Esophagus muscularis mucosa (tissue), 4 donors: ENCODE results near the gene KIFC1. TPM values are rescaled to one million over a fixed set of nuclear protein-coding genes. Genes with fewer than 3 reads are reported as not detected.

Experiments used
- DNase-seq: peaks from one replicate; pipeline ENCODE4 v3.0.0-alpha.2; 2017; ENCODE audit errors: extremely low spot score
- H3K27ac ChIP-seq, 4 donors: fragments of 200-600 bp; sonication (generic); replicated peaks in 1 of 4; 1 replicate in 3 of 4; 2 replicates in 1 of 4; pipeline ENCODE4 v1.5.1; 2016 to 2019; ENCODE audit warnings: mild to moderate bottlenecking in 1 of 4
- H3K27me3 ChIP-seq, 4 donors: fragments of 200-600 bp; sonication (generic); one replicate each; pipeline versions ENCODE4 v1.5.1 to v1.6.0; 2016 to 2019
- H3K36me3 ChIP-seq, 4 donors: fragments of 200-600 bp; sonication (generic); one replicate each; pipeline ENCODE4 v1.5.1; 2016 to 2019
- H3K4me1 ChIP-seq, 4 donors: fragments of 200-600 bp; sonication (generic); one replicate each; pipeline ENCODE4 v1.5.1; 2016 to 2019
- H3K4me3 ChIP-seq, 4 donors: fragments of 200-600 bp; sonication (generic); 1 replicate in 2 of 4; 2 replicates in 2 of 4; pipeline ENCODE4 v1.5.1; 2016 to 2019; ENCODE audit warnings: mild to moderate bottlenecking in 4 of 4, moderate library complexity in 1 of 4
- H3K9me3 ChIP-seq, 4 donors: fragments of 200-600 bp; sonication (generic); 1 replicate in 3 of 4; 2 replicates in 1 of 4; pipeline ENCODE4 v1.5.1; 2016 to 2019
- EP300 ChIP-seq: sonication (generic); formaldehyde crosslinking; IDR thresholded peaks from one replicate; pipeline ENCODE4 v1.6.1; 2017; ENCODE audit warnings: antibody characterized with exemption
- POLR2A ChIP-seq: fragments of 450-650 bp; IDR thresholded peaks from one replicate; pipeline ENCODE4 v1.6.1; 2017; ENCODE audit warnings: antibody characterized with exemption, moderate library complexity, mild to moderate bottlenecking, low read depth
- POLR2AphosphoS5 ChIP-seq, 2 donors: sonication (generic); formaldehyde crosslinking; IDR thresholded peaks; one replicate each; pipeline ENCODE4 v1.6.1; 2017; ENCODE audit warnings: antibody characterized with exemption in 2 of 2
- WGBS: methylation state at CpG from one replicate; pipeline ENCODE4 v1.1.5; 2018; 5-methylcytosine and 5-hydroxymethylcytosine counted together
- intact Hi-C: fragments of 100-400 bp; cut with DNase I; formaldehyde crosslinking; loops from one replicate; pipeline ENCODE4 v1.15.1; 2023
- total RNA-seq, 4 donors: library from RNA; depleted of rRNA; stranded (reverse); fragments of >200 nt; gene quantifications; one replicate each; pipeline versions ENCODE4 v1.1.0 to v1.2.1, GENCODE V29; 2016
- TF ChIP-seq, protein P1 (sequence below), 3 experiments: fragments of 200-600 bp in 2 of 3; fragments of 450-650 bp in 1 of 3; sonication (generic) in 2 of 3; IDR thresholded peaks; one replicate each; pipeline ENCODE4 v1.5.1; 2017 to 2019; ENCODE audit warnings: antibody characterized with exemption in 3 of 3, mild to moderate bottlenecking in 2 of 3, moderate library complexity in 1 of 3

The KIFC1 gene
- total RNA-seq, 4 donors from 2014 or later, result 0.39 to 1.1 (median 0.42) TPM; not detected in 1

DNA sequence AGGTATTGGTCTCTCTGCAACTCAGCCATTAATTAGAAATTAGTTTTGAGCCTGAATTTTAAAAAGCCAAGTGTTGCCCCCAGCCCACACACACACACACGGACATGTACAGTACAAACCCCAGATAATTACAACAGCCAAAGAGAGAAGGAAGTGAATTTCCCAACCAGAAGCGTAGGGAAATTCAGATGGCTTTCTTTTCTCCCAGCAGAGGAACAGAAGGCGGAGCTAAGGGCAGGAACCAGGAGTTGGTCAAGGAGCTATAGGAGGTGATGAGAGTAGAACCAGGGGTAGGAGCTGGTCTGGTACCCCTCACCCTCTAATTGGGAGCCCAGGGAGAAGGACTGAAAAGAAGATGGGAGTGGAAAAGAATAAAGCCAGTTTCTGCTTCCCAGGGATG lies 58.8 kb downstream of the KIFC1 start:
- Histone ChIP-seq H3K36me3 (peaks cover 0 to 49% (median 30%) of the 10 kb centered on the region in 4 donors), H3K9me3 (no peaks in the 10 kb centered on the region), H3K27me3 (no peaks in the 10 kb centered on the region), H3K27ac (no peak overlapping the region), H3K4me3 (no peak overlapping the region), H3K4me1 (peaks cover 17 to 26% (median 23%) of the 10 kb centered on the region in 4 donors)
- no peak for DNase-seq
- intact Hi-C loops, result loop anchor here (10.0 kb wide), 2 partner anchors 56 to 124 kb away; partner anchors contain the start of gene KIFC1
- 57% methylated on average over 3 of the region's 3 CpGs for WGBS
- TF ChIP-seq EP300 (no peak), POLR2AphosphoS5 (IDR thresholded peaks at IDR 0.05) (no peak), POLR2A (no peak)
- TF ChIP-seq, protein P1, sequence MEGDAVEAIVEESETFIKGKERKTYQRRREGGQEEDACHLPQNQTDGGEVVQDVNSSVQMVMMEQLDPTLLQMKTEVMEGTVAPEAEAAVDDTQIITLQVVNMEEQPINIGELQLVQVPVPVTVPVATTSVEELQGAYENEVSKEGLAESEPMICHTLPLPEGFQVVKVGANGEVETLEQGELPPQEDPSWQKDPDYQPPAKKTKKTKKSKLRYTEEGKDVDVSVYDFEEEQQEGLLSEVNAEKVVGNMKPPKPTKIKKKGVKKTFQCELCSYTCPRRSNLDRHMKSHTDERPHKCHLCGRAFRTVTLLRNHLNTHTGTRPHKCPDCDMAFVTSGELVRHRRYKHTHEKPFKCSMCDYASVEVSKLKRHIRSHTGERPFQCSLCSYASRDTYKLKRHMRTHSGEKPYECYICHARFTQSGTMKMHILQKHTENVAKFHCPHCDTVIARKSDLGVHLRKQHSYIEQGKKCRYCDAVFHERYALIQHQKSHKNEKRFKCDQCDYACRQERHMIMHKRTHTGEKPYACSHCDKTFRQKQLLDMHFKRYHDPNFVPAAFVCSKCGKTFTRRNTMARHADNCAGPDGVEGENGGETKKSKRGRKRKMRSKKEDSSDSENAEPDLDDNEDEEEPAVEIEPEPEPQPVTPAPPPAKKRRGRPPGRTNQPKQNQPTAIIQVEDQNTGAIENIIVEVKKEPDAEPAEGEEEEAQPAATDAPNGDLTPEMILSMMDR (IDR thresholded peaks at IDR 0.05), result no peak

DNA sequence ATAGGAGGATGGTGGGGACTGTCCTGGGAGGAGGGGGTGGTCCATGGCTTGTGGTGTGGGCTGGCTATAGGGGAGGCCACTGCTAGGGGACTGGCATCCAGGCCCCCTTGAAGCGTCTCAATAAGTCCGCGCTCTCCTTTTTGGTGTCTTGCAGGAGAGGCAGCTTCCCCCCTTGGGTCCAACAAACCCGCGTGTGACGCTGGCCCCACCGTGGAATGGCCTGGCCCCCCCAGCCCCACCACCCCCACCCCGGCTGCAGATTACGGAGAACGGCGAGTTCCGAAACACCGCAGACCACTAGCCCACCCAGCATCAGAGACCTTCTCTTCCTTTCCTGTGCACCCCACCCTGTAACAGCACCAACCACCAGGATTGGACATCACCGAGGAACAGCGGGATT lies 60.0 kb downstream of the KIFC1 start:
- Histone ChIP-seq H3K36me3 (peaks cover 0 to 45% (median 34%) of the 10 kb centered on the region in 4 donors), H3K27ac (no peak overlapping the region), H3K4me1 (peaks cover 17 to 35% (median 26%) of the 10 kb centered on the region in 4 donors), H3K9me3 (no peaks in the 10 kb centered on the region), H3K4me3 (no peak overlapping the region), H3K27me3 (no peaks in the 10 kb centered on the region)
- TF ChIP-seq, protein P1 (IDR thresholded peaks at IDR 0.05), result no peak
- no peak for TF ChIP-seq POLR2A
- TF ChIP-seq POLR2AphosphoS5 (IDR thresholded peaks at IDR 0.05), result no peak
- TF ChIP-seq EP300, result no peak
- DNase-seq, result no peak
- WGBS, result 83% methylated on average over 12 of the region's 15 CpGs
- intact Hi-C loops, result loop anchor here (10.0 kb wide), 2 partner anchors 57 to 123 kb away; partner anchors contain the start of gene KIFC1

DNA sequence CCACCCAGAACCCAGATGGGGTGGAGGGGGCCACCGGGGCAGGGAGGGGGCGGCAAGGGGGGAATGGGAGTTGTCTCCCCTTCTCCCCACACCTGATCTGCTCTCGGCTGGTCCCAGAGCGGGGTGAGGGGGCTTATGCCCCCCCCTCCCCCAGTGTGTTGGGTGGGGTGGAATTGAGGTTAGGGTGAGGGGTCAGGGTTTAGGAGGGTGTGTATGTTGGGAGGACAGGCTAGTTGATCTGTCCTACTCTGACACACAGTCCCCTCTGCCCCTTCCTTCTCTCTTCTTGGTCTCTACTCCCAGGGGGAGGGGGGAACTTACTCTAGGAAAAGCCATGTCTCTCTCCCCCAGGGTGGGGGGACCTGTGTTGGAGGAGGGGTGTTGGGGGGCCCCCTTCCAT lies 60.9 kb downstream of the KIFC1 start:
- Histone ChIP-seq H3K27ac (peak overlapping the region in 2 of 4 donors; percentile 20 to 88), H3K4me3 (no peak overlapping the region), H3K27me3 (no peaks in the 10 kb centered on the region), H3K4me1 (peaks cover 17 to 35% (median 26%) of the 10 kb centered on the region in 4 donors), H3K36me3 (peaks cover 0 to 45% (median 32%) of the 10 kb centered on the region in 4 donors), H3K9me3 (no peaks in the 10 kb centered on the region)
- intact Hi-C loops, result loop anchor here (10.0 kb wide), 2 partner anchors 58 to 122 kb away; partner anchors contain the start of gene KIFC1
- TF ChIP-seq, protein P1 (IDR thresholded peaks at IDR 0.05), result no peak
- TF ChIP-seq POLR2A (no peak), EP300 (no peak), POLR2AphosphoS5 (IDR thresholded peaks at IDR 0.05) (no peak)
- 93% methylated on average over 4 of the region's 4 CpGs for WGBS
- no peak for DNase-seq

DNA sequence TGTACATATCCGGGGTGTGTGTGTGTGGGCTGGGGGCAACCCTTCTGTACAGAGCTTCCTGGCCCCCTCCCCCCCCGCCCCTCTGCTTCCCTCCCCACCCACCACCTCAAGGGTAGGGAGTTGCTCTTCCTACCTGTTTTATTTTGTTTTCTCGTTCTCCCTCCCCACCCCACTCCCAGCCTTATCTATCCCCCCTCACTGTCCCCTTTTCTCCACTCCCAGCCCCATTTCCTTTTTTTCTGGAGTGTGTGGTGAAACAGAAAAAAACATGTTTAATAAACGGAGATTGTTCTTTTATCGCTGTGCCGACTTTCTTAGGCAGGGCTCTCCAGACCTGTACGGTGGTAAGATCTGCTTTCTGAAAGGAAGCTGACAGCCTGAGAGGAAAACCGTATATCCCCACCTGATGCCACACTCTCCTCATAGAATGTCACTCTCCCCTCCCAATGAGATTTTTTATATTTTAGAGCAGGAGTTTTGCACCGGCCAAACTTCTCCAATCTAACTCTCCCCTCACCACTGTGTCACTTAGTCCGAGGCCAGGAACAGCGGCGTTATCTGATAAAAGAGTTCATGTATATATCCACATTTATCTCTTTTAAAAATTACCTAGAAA lies 61.9 kb downstream of the KIFC1 start:
- H3K4me3 ChIP-seq, result peak overlapping the region; percentile 79 to 97 (median 86)
- no peaks in the 10 kb centered on the region for H3K9me3 ChIP-seq
- peak overlapping the region; percentile 80 to 88 (median 84) for H3K27ac ChIP-seq
- peaks cover 17 to 35% (median 26%) of the 10 kb centered on the region in 4 donors for H3K4me1 ChIP-seq
- no peaks in the 10 kb centered on the region for H3K27me3 ChIP-seq
- 2% methylated on average over 11 of the region's 12 CpGs for WGBS
- intact Hi-C loops, result loop anchor here (10.0 kb wide), 2 partner anchors 59 to 121 kb away; partner anchors contain the start of gene KIFC1
- DNase-seq, result no peak
- TF ChIP-seq POLR2A (no peak), EP300 (no peak), POLR2AphosphoS5 (IDR thresholded peaks at IDR 0.05) (no peak)
- TF ChIP-seq, protein P1 (IDR thresholded peaks at IDR 0.05), result no peak
- H3K36me3 ChIP-seq, result peaks cover 0 to 36% (median 24%) of the 10 kb centered on the region in 4 donors
